RWPE1 (cell line): Measurements from ENCODE around the gene LRRC15.

Source experiments
- CTCF ChIA-PET: fragments of 350-600 bp; sonication (Branson Sonifier 250); formaldehyde crosslinking; extraction: SDS; loops from one replicate; lab custom pipeline; 2021; lab: Yijun Ruan, JAX
- POLR2A ChIA-PET: fragments of 400-600 bp; formaldehyde crosslinking; extraction: SDS; loops from one replicate; lab custom pipeline; 2020; ENCODE audit warnings: antibody characterized with exemption; ENCODE audit not compliant: low non-redundant PET; lab: Yijun Ruan, JAX
- DNase-seq: peaks from one replicate; pipeline ENCODE4 v3.0.0; 2012; ENCODE audit warnings: low spot score
- H3K27ac ChIP-seq: fragments of 450-650 bp; 2 replicates; pipeline ENCODE4 v1.5.1; 2017
- CTCF ChIP-seq: fragments of 450-650 bp; conservative IDR thresholded peaks from 2 replicates; pipeline ENCODE4 v1.5.1; 2017; ENCODE audit warnings: low read depth, mild to moderate bottlenecking

Gene LRRC15

GRCh38 chr3:194336601-194337355 is 32.8 kb downstream of the LRRC15 start:
- no peak for DNase-seq
- no peak overlapping the region for H3K27ac ChIP-seq
- CTCF ChIA-PET = interaction anchor here (0.6 to 1.6 kb wide), 3 partner anchors 9 to 21 kb away, joined by 3 to 4 read pairs (median 3); no protein-coding TSS in a partner anchor
- no peak for TF ChIP-seq CTCF
- POLR2A ChIA-PET = no interaction called here

GRCh38 chr3:194333981-194334320 is 35.6 kb downstream of the LRRC15 start:
- CTCF ChIA-PET = interaction anchor here (0.6 to 2.1 kb wide), 15 partner anchors 8 to 553 kb away, joined by 3 to 20 read pairs (median 3); no protein-coding TSS in a partner anchor
- no peak for DNase-seq
- TF ChIP-seq CTCF = peak; percentile 9
- peak overlapping the region; percentile 92 for H3K27ac ChIP-seq
- POLR2A ChIA-PET = no interaction called here

- DNase-seq = peak; percentile 64
- peak; percentile 96 for TF ChIP-seq CTCF
- CTCF ChIA-PET = interaction anchor here (0.5 to 2.1 kb wide), 20 partner anchors 9 to 675 kb away, joined by 3 to 20 read pairs (median 4); no protein-coding TSS in a partner anchor
- POLR2A ChIA-PET = no interaction called here
- H3K27ac ChIP-seq = peak overlapping the region; percentile 92
Measured at GRCh38 chr3:194333212-194333980, 36.1 kb downstream of the LRRC15 start.

GRCh38 chr3:194332858-194333211 is 36.7 kb downstream of the LRRC15 start:
- TF ChIP-seq CTCF = no peak
- peak overlapping the region; percentile 92 for H3K27ac ChIP-seq
- ChIA-PET POLR2A (no interaction called here), CTCF (interaction anchor here (0.5 to 2.1 kb wide), 8 partner anchors 10 to 672 kb away, joined by 3 to 20 read pairs (median 4); no protein-coding TSS in a partner anchor)
- DNase-seq = no peak

GRCh38 chr3:194330579-194330978 is 39.0 kb downstream of the LRRC15 start:
- peak; percentile 85 for DNase-seq
- peak overlapping the region; percentile 92 for H3K27ac ChIP-seq
- no peak for TF ChIP-seq CTCF
- ChIA-PET CTCF (interaction anchor here (0.9 to 1.5 kb wide), 3 partner anchors 13 to 549 kb away, joined by 4 to 6 read pairs (median 5); no protein-coding TSS in a partner anchor), POLR2A (no interaction called here)

- ChIA-PET POLR2A (no interaction called here), CTCF (interaction anchor here (0.9 to 1.5 kb wide), 3 partner anchors 13 to 549 kb away, joined by 4 to 6 read pairs (median 5); no protein-coding TSS in a partner anchor)
- no peak for DNase-seq
- no peak for TF ChIP-seq CTCF
- H3K27ac ChIP-seq = peak overlapping the region; percentile 92
Measured at GRCh38 chr3:194330160-194330559, 39.4 kb downstream of the LRRC15 start.
